GM12878 (cell line): ENCODE data around the gene IRF2. TPM values are rescaled to one million over a fixed set of nuclear protein-coding genes. Genes with fewer than 3 reads are reported as not detected.

ENCODE experiments used
- ATAC-seq: fragments of 200-7000 bp; cut with Tn5 transposase; 3 replicates; pipeline ENCODE4 v1.9.1; 2020; ENCODE audit warnings: mild to moderate bottlenecking, moderate library complexity
- BruUV-seq: library from RNA; stranded (reverse); fragments of 400-500 nt; replicated peaks from 2 replicates; lab custom pipeline; 2021; lab: Mats Ljungman, UMichigan
- CTCF ChIA-PET: fragments of 300-600 bp; sonication (Branson Sonifier 250); formaldehyde crosslinking; extraction: SDS; loops from one replicate; lab custom pipeline; 2021; ENCODE audit warnings: inconsistent platforms; lab: Yijun Ruan, JAX
- POLR2A ChIA-PET: fragments of 350-600 bp; formaldehyde crosslinking; extraction: SDS; loops from one replicate; lab custom pipeline; 2021; ENCODE audit warnings: inconsistent platforms; lab: Charles Lee
- RAD21 ChIA-PET: fragments of 300-600 bp; sonication (Branson Sonifier 250); formaldehyde crosslinking; loops from one replicate; lab custom pipeline; 2023; ENCODE audit warnings: antibody characterized with exemption; ENCODE audit not compliant: unreplicated experiment; lab: Charles Lee
- SMC1A ChIA-PET: fragments of 300-600 bp; sonication (Branson Sonifier 250); formaldehyde crosslinking; loops from one replicate; lab custom pipeline; 2023; ENCODE audit not compliant: unreplicated experiment, uncharacterized antibody; lab: Charles Lee
- DNase-seq: peaks from one replicate; pipeline ENCODE4 v3.0.0-alpha.2; 2011; ENCODE audit warnings: low read depth, low spot score
- FAIRE-seq: peaks from 3 replicates; lab custom pipeline; 2011; peaks lifted over from hg19 to GRCh38; lab: Jason Lieb, UNC
- H2AFZ ChIP-seq: 2 replicates; pipeline ENCODE4 v1.6.0; 2011; ENCODE audit warnings: low read depth, low read length, control low read depth; ENCODE audit not compliant: control insufficient read depth
- H3K27ac ChIP-seq: 2 replicates; pipeline ENCODE4 v1.5.1; 2011; ENCODE audit warnings: control low read depth; ENCODE audit not compliant: control insufficient read depth, insufficient read depth
- H3K27me3 ChIP-seq, 2 experiments: replicated peaks in 1 of 2; 2 replicates each; pipeline versions ENCODE4 v1.6.0 to v1.6.1; 2011; ENCODE audit warnings: low read length in 1 of 2; ENCODE audit not compliant: control insufficient read depth in 2 of 2, insufficient read depth in 2 of 2
- H3K36me3 ChIP-seq, 2 experiments: 2 replicates each; pipeline ENCODE4 v1.5.1; 2011; ENCODE audit warnings: low read length in 1 of 2; ENCODE audit not compliant: control insufficient read depth in 2 of 2, insufficient read depth in 2 of 2
- H3K4me1 ChIP-seq: 2 replicates; pipeline ENCODE4 v1.6.1; 2011; ENCODE audit warnings: mild to moderate bottlenecking, low read length, moderate library complexity, mixed read lengths; ENCODE audit not compliant: control insufficient read depth, insufficient read depth
- H3K4me2 ChIP-seq: 2 replicates; pipeline ENCODE4 v1.6.0; 2011; ENCODE audit warnings: control low read depth; ENCODE audit not compliant: control insufficient read depth, insufficient read depth
- H3K4me3 ChIP-seq: fragments of 200-600 bp; sonication (generic); 2 replicates; pipeline ENCODE4 v1.5.1; 2016
- H3K79me2 ChIP-seq: 2 replicates; pipeline ENCODE4 v1.6.0; 2011; ENCODE audit warnings: low read length; ENCODE audit not compliant: control insufficient read depth, insufficient read depth
- H3K9ac ChIP-seq: 2 replicates; pipeline ENCODE4 v1.8.0; 2011; ENCODE audit warnings: low read length, control low read depth, mixed read lengths; ENCODE audit not compliant: control insufficient read depth, insufficient read depth
- H3K9me3 ChIP-seq: replicated peaks from 3 replicates; pipeline ENCODE4 v1.5.1; 2011; ENCODE audit warnings: mild to moderate bottlenecking, low read length; ENCODE audit not compliant: control insufficient read depth, insufficient read depth
- H4K20me1 ChIP-seq: 2 replicates; pipeline ENCODE4 v1.6.0; 2011; ENCODE audit not compliant: control insufficient read depth, insufficient read depth
- BHLHE40 ChIP-seq, 2 experiments: fragments of 450-650 bp in 1 of 2; IDR thresholded peaks; 2 replicates each; pipeline ENCODE4 v1.6.1; 2011 to 2017; ENCODE audit warnings: low read depth in 2 of 2, borderline replicate concordance in 1 of 2, improper control_type of control experiment in 1 of 2, low read length in 1 of 2, mild to moderate bottlenecking in 1 of 2
- GABPA ChIP-seq: IDR thresholded peaks from 2 replicates; pipeline ENCODE4 v1.6.1; 2014; ENCODE audit warnings: antibody characterized with exemption, low read depth, mild to moderate bottlenecking, inconsistent platforms
- MXI1 ChIP-seq: fragments of 150-350 bp; IDR thresholded peaks from 2 replicates; pipeline ENCODE4 v1.6.1; 2011; ENCODE audit warnings: low read depth, mild to moderate bottlenecking, inconsistent platforms, low read length, improper control_type of control experiment
- NFYB ChIP-seq: IDR thresholded peaks from 2 replicates; pipeline ENCODE4 v1.6.1; 2011; ENCODE audit warnings: low read depth, mild to moderate bottlenecking, low read length, improper control_type of control experiment, moderate library complexity; ENCODE audit not compliant: insufficient read depth
- SMC3 ChIP-seq: IDR thresholded peaks from 2 replicates; pipeline ENCODE4 v1.6.1; 2011; ENCODE audit warnings: low read length, improper control_type of control experiment, borderline replicate concordance
- SPI1 ChIP-seq: IDR thresholded peaks from 2 replicates; pipeline ENCODE4 v1.6.1; 2011; ENCODE audit warnings: low read depth, mild to moderate bottlenecking, low read length, moderate library complexity, borderline replicate concordance; ENCODE audit not compliant: insufficient read depth
- TAF1 ChIP-seq: IDR thresholded peaks from 2 replicates; pipeline ENCODE4 v1.6.1; 2011; ENCODE audit warnings: mild to moderate bottlenecking, low read depth, low read length, borderline replicate concordance
- WGBS: methylation state at CpG from one replicate; pipeline ENCODE4 v1.1.6; 2016; ENCODE audit warnings: low lambda C conversion rate; ENCODE audit not compliant: insufficient replicate concordance, insufficient coverage; ENCODE audit errors: missing lambda C conversion rate; 5-methylcytosine and 5-hydroxymethylcytosine counted together
- in situ Hi-C: fragments of 300-500 bp; cut with MboI; formaldehyde crosslinking; loops from 9 replicates; pipeline ENCODE4 v1.14.3; 2018; ENCODE audit warnings: mixed read lengths
- intact Hi-C: fragments of 100-400 bp; cut with micrococcal nuclease; formaldehyde crosslinking; loops from one replicate; pipeline ENCODE4 v1.14.2; 2022; ENCODE audit not compliant: unreplicated experiment
- polyA plus RNA-seq, 11 experiments: library from polyadenylated mRNA; depleted of rRNA in 4 of 11; unstranded in 6 of 11; stranded (reverse) in 5 of 11; fragments of >200 nt; fragmentation: Nextera tagmentation in 4 of 11; fragmentation: Illumina TruSeq in 1 of 11; extraction: Ambion mirVana in 4 of 11; extraction: Trizol in 1 of 11; gene quantifications; 1 replicate in 1 of 11; 2 replicates in 10 of 11; pipeline versions ENCODE4 v1.2.1 to v1.2.3, GENCODE V29; 2011 to 2016; ENCODE audit warnings: inconsistent platforms in 2 of 11, missing spikeins in 2 of 11, low read depth in 1 of 11
- total RNA-seq, 4 experiments: library from RNA; depleted of rRNA in 3 of 4; stranded (reverse); fragments of >200 nt in 3 of 4; fragmentation: Illumina TruSeq in 1 of 4; extraction: Trizol in 1 of 4; gene quantifications; 2 replicates each; pipeline versions ENCODE4 v1.2.1 to v1.2.3, GENCODE V29; 2013 to 2021
- TF ChIP-seq, protein P1 (sequence below): fragments of 450-650 bp; conservative IDR thresholded peaks from 2 replicates; pipeline ENCODE4 v1.6.1; 2017; ENCODE audit warnings: mild to moderate bottlenecking, moderate library complexity

Gene IRF2
- total and polyA plus RNA-seq, 10 of the 15 experiments (the other 5 are each of a cell fraction or from before 2014, with no cell fraction given), result 45.1 to 99.3 (median 58.9) TPM

DNA sequence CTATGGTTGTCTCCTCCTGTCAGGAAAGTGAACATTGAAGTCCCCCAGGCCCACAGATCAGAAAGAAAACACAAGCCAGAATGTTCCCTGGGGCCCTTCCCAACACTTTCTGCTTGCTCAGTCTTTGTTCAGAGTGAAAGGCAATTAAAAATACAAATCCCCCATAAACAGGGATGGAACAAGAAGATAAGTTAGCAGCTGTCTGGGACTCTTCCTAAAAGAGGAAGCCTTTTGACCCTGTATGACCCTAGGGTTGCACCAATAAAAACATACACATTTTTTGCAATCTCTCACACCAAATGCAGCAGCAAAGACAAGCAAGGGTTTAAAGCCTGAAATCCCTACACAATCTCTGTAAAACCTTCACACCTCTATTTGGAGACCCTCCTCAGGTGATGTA is 22.6 kb downstream of the IRF2 start:
- H3K9me3 ChIP-seq, result no peaks in the 10 kb centered on the region; the same call in 2 of the 3 replicates
- RAD21 ChIA-PET, result no interaction called here
- H3K4me3 ChIP-seq, result no peak overlapping the region
- TF ChIP-seq NFYB (no peak), SPI1 (0 out of 2 replicates have a peak, but pooled peaks have one; percentile 26), TAF1 (no peak)
- intact Hi-C loops (no loop called here), in situ Hi-C loops (no loop called here)
- SMC1A ChIA-PET, result interaction anchor here (1.1 to 3.0 kb wide), 2 partner anchors 11 to 187 kb away, joined by 3 to 12 read pairs; no protein-coding TSS in a partner anchor
- no peak overlapping the region for H3K4me2 ChIP-seq
- no peak overlapping the region for H3K27ac ChIP-seq
- no peak overlapping the region for H2AFZ ChIP-seq
- H3K9ac ChIP-seq, result no peak overlapping the region
- H4K20me1 ChIP-seq, result no peaks in the 10 kb centered on the region
- H3K27me3 ChIP-seq, result no peaks in the 10 kb centered on the region
- POLR2A ChIA-PET, result no interaction called here
- ATAC-seq (no peak), DNase-seq (no peak), FAIRE-seq (no peak)
- peaks cover 38% of the 10 kb centered on the region for H3K4me1 ChIP-seq
- CTCF ChIA-PET, result interaction anchor here (1.2 kb wide), 1 partner anchor 11 kb away, joined by 3 read pairs; no protein-coding TSS in a partner anchor
- peaks cover 92% of the 10 kb centered on the region for H3K79me2 ChIP-seq
- peaks cover 6 to 11% of the 10 kb centered on the region in 2 experiments; a peak in 3 of 4 replicates for H3K36me3 ChIP-seq
- no TSS peak for BruUV-seq

DNA sequence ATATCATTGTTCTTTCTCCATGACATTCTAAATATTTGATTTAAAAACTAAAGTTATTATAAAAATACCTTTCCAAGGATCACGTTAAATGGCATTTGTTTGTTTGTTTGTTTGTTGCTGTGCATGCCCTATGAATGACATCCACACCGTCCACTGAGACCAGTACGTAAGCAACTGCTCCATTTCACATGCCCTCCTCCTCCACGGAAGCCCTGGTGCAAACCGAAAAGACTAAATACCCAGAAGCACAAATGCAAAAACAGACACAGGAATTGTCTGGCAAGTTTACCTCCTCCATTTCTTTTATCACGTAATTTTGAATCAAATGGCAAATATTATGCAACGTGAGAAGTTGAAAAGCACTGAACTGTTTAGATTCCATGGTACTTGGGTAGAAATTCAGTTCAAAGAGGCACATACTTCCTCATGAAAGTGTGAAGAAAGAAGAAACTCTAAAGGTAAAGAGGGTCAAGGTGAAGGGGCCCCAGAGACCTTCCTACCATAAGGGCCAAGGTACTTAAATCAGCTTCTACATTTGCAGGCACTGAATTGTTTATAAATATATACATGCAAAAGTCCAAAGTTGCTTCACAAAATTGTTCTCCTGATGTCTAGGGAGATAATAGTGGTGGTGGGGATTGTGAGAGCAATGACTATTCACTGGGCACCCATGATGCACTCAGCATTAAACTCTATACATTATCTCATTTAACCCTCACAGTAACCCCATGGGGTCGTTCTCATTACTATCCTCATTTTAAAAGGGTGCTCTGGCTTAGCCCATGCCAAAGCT is 23.4 kb downstream of the IRF2 start:
- FAIRE-seq (no peak), ATAC-seq (no peak), DNase-seq (no peak)
- Histone ChIP-seq H3K4me1 (peaks cover 39% of the 10 kb centered on the region), H2AFZ (no peak overlapping the region), H4K20me1 (no peaks in the 10 kb centered on the region), H3K27ac (no peak overlapping the region), H3K36me3 (peaks cover 6 to 11% of the 10 kb centered on the region in 2 experiments; a peak in 3 of 4 replicates), H3K9me3 (no peaks in the 10 kb centered on the region; the same call in 2 of the 3 replicates), H3K4me2 (peak overlapping the region; percentile 7; the same call in 1 of the 2 replicates), H3K79me2 (peaks cover 89% of the 10 kb centered on the region), H3K4me3 (no peak overlapping the region), H3K27me3 (no peaks in the 10 kb centered on the region), H3K9ac (no peak overlapping the region)
- SMC1A ChIA-PET, result interaction anchor here (0.8 to 1.2 kb wide), 5 partner anchors 8 to 187 kb away, joined by 3 to 4 read pairs (median 3); no protein-coding TSS in a partner anchor
- 82% methylated on average over 8 of the region's 8 CpGs for WGBS
- intact Hi-C loops, result no loop called here
- no TSS peak for BruUV-seq
- in situ Hi-C loops, result no loop called here
- RAD21 ChIA-PET, result no interaction called here
- POLR2A ChIA-PET, result no interaction called here
- CTCF ChIA-PET, result no interaction called here
- TF ChIP-seq GABPA, result no peak
- TF ChIP-seq SMC3, result no peak
- TF ChIP-seq, protein P1, sequence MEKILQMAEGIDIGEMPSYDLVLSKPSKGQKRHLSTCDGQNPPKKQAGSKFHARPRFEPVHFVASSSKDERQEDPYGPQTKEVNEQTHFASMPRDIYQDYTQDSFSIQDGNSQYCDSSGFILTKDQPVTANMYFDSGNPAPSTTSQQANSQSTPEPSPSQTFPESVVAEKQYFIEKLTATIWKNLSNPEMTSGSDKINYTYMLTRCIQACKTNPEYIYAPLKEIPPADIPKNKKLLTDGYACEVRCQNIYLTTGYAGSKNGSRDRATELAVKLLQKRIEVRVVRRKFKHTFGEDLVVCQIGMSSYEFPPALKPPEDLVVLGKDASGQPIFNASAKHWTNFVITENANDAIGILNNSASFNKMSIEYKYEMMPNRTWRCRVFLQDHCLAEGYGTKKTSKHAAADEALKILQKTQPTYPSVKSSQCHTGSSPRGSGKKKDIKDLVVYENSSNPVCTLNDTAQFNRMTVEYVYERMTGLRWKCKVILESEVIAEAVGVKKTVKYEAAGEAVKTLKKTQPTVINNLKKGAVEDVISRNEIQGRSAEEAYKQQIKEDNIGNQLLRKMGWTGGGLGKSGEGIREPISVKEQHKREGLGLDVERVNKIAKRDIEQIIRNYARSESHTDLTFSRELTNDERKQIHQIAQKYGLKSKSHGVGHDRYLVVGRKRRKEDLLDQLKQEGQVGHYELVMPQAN, result no peak
- no peak for TF ChIP-seq BHLHE40 (IDR thresholded peaks at IDR 0.05; ENCODE audit: borderline replicate concordance in 1 of 2, low read depth in 2 of 2, low read length in 1 of 2)
- no peak for TF ChIP-seq MXI1
